MM.1S (cell line): ENCODE measurements around the gene RHOBTB1.

Source experiments
- EZH2 ChIP-seq: fragments of 300-600 bp; sonication (generic); optimal IDR thresholded peaks from 2 replicates; pipeline ENCODE3; 2017; ENCODE audit warnings: low read depth, mild to moderate bottlenecking, antibody characterized with exemption, low read length, mixed read lengths
- TF ChIP-seq, protein P1 (sequence below): fragments of 300-600 bp; sonication (generic); IDR thresholded peaks from 2 replicates; pipeline ENCODE4 v1.5.1; 2016; ENCODE audit warnings: antibody characterized with exemption, low read length, mixed read lengths

DNA sequence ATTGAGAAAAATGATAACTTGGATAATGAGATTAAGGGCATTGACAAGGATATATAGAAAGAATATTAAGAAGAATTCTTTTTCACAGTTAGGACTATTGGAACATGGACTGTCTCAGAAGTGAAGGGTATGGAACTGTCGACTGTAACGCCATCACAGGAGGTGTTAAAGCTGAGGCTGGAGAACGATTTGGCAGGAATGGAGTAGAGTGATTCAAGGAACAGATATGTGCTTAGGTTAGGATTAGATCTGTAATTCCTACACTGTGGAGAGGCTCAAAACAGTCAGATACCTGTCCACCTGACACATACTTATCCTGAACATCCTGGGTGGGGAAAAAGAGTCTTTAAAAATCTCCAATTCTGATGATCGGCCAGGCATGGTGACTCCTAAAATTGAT, 30.9 kb downstream of the RHOBTB1 start:
- no peak for TF ChIP-seq EZH2
- TF ChIP-seq, protein P1, sequence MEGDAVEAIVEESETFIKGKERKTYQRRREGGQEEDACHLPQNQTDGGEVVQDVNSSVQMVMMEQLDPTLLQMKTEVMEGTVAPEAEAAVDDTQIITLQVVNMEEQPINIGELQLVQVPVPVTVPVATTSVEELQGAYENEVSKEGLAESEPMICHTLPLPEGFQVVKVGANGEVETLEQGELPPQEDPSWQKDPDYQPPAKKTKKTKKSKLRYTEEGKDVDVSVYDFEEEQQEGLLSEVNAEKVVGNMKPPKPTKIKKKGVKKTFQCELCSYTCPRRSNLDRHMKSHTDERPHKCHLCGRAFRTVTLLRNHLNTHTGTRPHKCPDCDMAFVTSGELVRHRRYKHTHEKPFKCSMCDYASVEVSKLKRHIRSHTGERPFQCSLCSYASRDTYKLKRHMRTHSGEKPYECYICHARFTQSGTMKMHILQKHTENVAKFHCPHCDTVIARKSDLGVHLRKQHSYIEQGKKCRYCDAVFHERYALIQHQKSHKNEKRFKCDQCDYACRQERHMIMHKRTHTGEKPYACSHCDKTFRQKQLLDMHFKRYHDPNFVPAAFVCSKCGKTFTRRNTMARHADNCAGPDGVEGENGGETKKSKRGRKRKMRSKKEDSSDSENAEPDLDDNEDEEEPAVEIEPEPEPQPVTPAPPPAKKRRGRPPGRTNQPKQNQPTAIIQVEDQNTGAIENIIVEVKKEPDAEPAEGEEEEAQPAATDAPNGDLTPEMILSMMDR, result no peak
